Stomach (tissue), 9 donors: ENCODE results near the gene KCNG3. TPM values are rescaled to one million over a fixed set of nuclear protein-coding genes. Genes with fewer than 3 reads are reported as not detected.

Experiments
- DNase-seq, 2 donors: peaks; one replicate each; pipeline versions ENCODE4 v3.0.0 to v3.0.0-alpha.2; 2013 to 2019
- H3K27ac ChIP-seq, 5 donors: fragments of 200-600 bp in 4 of 5; sonication (generic) in 4 of 5; one replicate each; pipeline ENCODE4 v1.5.1; 2013 to 2019; ENCODE audit warnings: mild to moderate bottlenecking in 1 of 5, moderate library complexity in 1 of 5
- H3K27me3 ChIP-seq, 3 donors: fragments of 200-600 bp; sonication (generic); one replicate each; pipeline ENCODE4 v1.5.1; 2017 to 2019; ENCODE audit warnings: mixed run types in 1 of 3
- H3K36me3 ChIP-seq, 4 donors: fragments of 200-600 bp; sonication (generic); 1 replicate in 3 of 4; 2 replicates in 1 of 4; pipeline ENCODE4 v1.5.1; 2016 to 2019
- H3K4me1 ChIP-seq, 4 donors: fragments of 200-600 bp; sonication (generic); one replicate each; pipeline ENCODE4 v1.5.1; 2016 to 2019
- H3K4me3 ChIP-seq, 4 donors: fragments of 200-600 bp; sonication (generic) in 3 of 4; one replicate each; pipeline ENCODE4 v1.5.1; 2016 to 2019; ENCODE audit warnings: mild to moderate bottlenecking in 1 of 4
- H3K9me3 ChIP-seq, 4 donors: fragments of 200-600 bp; sonication (generic); one replicate each; pipeline ENCODE4 v1.5.1; 2016 to 2019
- CTCF ChIP-seq, 7 experiments: fragments of 450-650 bp in 4 of 7; fragments of 200-600 bp in 3 of 7; sonication (generic) in 3 of 7; IDR thresholded peaks; one replicate each; pipeline ENCODE4 v1.5.1; 2016 to 2019; ENCODE audit warnings: antibody characterized with exemption in 7 of 7, control low read depth in 2 of 7, mild to moderate bottlenecking in 1 of 7
- EP300 ChIP-seq: sonication (generic); formaldehyde crosslinking; IDR thresholded peaks from one replicate; pipeline ENCODE4 v1.6.1; 2017; ENCODE audit warnings: antibody characterized with exemption
- POLR2A ChIP-seq, 4 donors: fragments of 450-650 bp; IDR thresholded peaks; one replicate each; pipeline ENCODE4 v1.6.1; 2016; ENCODE audit warnings: antibody characterized with exemption in 4 of 4, control low read depth in 2 of 4, mild to moderate bottlenecking in 1 of 4, moderate library complexity in 1 of 4
- POLR2AphosphoS5 ChIP-seq, 3 donors: sonication (generic); formaldehyde crosslinking; IDR thresholded peaks; one replicate each; pipeline ENCODE4 v1.6.1; 2016; ENCODE audit warnings: antibody characterized with exemption in 3 of 3
- WGBS, 5 donors: extraction: QIAGEN DNeasy Blood & Tissue Kit in 3 of 5; methylation state at CpG; one replicate each; pipeline versions ENCODE4 v1.1.5 to v1.1.7; 2013 to 2018; 5-methylcytosine and 5-hydroxymethylcytosine counted together
- intact Hi-C: fragments of 100-400 bp; cut with DNase I; formaldehyde crosslinking; loops from one replicate; pipeline ENCODE4 v1.15.1; 2023; ENCODE audit warnings: low total_unique reads
- polyA plus RNA-seq, 3 donors: library from polyadenylated mRNA; stranded (reverse); fragments of 200-250 nt; gene quantifications; one replicate each; pipeline ENCODE4 v1.2.3, GENCODE V29; 2013
- total RNA-seq, 5 donors: library from RNA; depleted of rRNA; stranded (reverse); fragments of >200 nt; gene quantifications; one replicate each; pipeline versions ENCODE4 v1.1.0 to v1.2.3, GENCODE V29; 2014 to 2016
- donor health status: healthy with polysubstance abuse.
- donor health status: Bipolar disorder and iron deficiency.
- donor health status: healthy.

The KCNG3 gene
- total and polyA plus RNA-seq, 8 donors, result 0.43 to 55.3 (median 1.5) TPM; not detected in 5

- WGBS, 5 donors, result 88 to 100% (median 94%) methylated on average over 3 of the region's 3 CpGs
- Histone ChIP-seq H3K4me1 (no peaks in the 10 kb centered on the region), H3K27ac (no peak overlapping the region), H3K9me3 (no peaks in the 10 kb centered on the region), H3K27me3 (no peaks in the 10 kb centered on the region), H3K4me3 (no peak overlapping the region), H3K36me3 (no peaks in the 10 kb centered on the region)
- no peak for DNase-seq
- intact Hi-C loops, result no loop called here
- TF ChIP-seq EP300 (no peak), POLR2AphosphoS5 (IDR thresholded peaks at IDR 0.05) (no peak), CTCF (IDR thresholded peaks at IDR 0.05) (no peak), POLR2A (IDR thresholded peaks at IDR 0.05) (no peak)
Measured at GRCh38 chr2:42459296-42459695, 34.5 kb downstream of the KCNG3 start.

GRCh38 chr2:42458396-42458795 is 35.4 kb downstream of the KCNG3 start:
- no peaks in the 10 kb centered on the region for H3K27me3 ChIP-seq
- H3K9me3 ChIP-seq, result no peaks in the 10 kb centered on the region
- intact Hi-C loops, result no loop called here
- DNase-seq, result no peak
- TF ChIP-seq CTCF (IDR thresholded peaks at IDR 0.05) (no peak), POLR2AphosphoS5 (IDR thresholded peaks at IDR 0.05) (no peak), EP300 (no peak), POLR2A (IDR thresholded peaks at IDR 0.05) (no peak)
- no peaks in the 10 kb centered on the region for H3K4me1 ChIP-seq
- H3K4me3 ChIP-seq, result no peak overlapping the region
- WGBS, 5 donors, result 65 to 82% (median 78%) methylated on average over 1 of the region's 1 CpG
- no peaks in the 10 kb centered on the region for H3K36me3 ChIP-seq
- H3K27ac ChIP-seq, result no peak overlapping the region

- Histone ChIP-seq H3K4me1 (no peaks in the 10 kb centered on the region), H3K9me3 (no peaks in the 10 kb centered on the region), H3K36me3 (no peaks in the 10 kb centered on the region), H3K27me3 (no peaks in the 10 kb centered on the region), H3K4me3 (no peak overlapping the region), H3K27ac (no peak overlapping the region)
- 83 to 92% (median 88%) methylated on average over 6 of the region's 6 CpGs for WGBS, 5 donors
- TF ChIP-seq POLR2AphosphoS5 (IDR thresholded peaks at IDR 0.05) (no peak), CTCF (IDR thresholded peaks at IDR 0.05) (no peak), POLR2A (IDR thresholded peaks at IDR 0.05) (no peak), EP300 (no peak)
- no peak for DNase-seq
- intact Hi-C loops, result no loop called here
Measured at GRCh38 chr2:42457011-42457410, 36.8 kb downstream of the KCNG3 start.

GRCh38 chr2:42456126-42456839 is 37.5 kb downstream of the KCNG3 start:
- intact Hi-C loops, result no loop called here
- no peaks in the 10 kb centered on the region for H3K27me3 ChIP-seq
- no peak overlapping the region for H3K27ac ChIP-seq
- no peak overlapping the region for H3K4me3 ChIP-seq
- H3K36me3 ChIP-seq, result no peaks in the 10 kb centered on the region
- no peak for TF ChIP-seq EP300
- TF ChIP-seq POLR2A (IDR thresholded peaks at IDR 0.05), result no peak
- no peak for TF ChIP-seq CTCF (IDR thresholded peaks at IDR 0.05)
- TF ChIP-seq POLR2AphosphoS5 (IDR thresholded peaks at IDR 0.05), result no peak
- H3K4me1 ChIP-seq, result no peaks in the 10 kb centered on the region
- WGBS, 5 donors, result 74 to 88% (median 78%) methylated on average over 3 of the region's 3 CpGs
- no peak for DNase-seq
- no peaks in the 10 kb centered on the region for H3K9me3 ChIP-seq
